OCI-LY1 (cell line): ENCODE measurements around the gene PTP4A1.

ENCODE experiments used
- CTCF ChIP-seq: fragments of 200-600 bp; sonication (generic), shearing (Covaris generic); IDR thresholded peaks from 2 replicates; pipeline ENCODE4 v1.5.1; 2017; ENCODE audit warnings: mild to moderate bottlenecking, antibody characterized with exemption, low read length, moderate library complexity, mixed read lengths
- EZH2 ChIP-seq: fragments of 200-600 bp; sonication (generic), shearing (Covaris generic); IDR thresholded peaks from 2 replicates; pipeline ENCODE4 v1.8.0; 2017; ENCODE audit warnings: borderline replicate concordance, mixed run types, mild to moderate bottlenecking, antibody characterized with exemption, low read length, moderate library complexity, mixed read lengths

GRCh38 chr6:63576985-63577712 is 4.9 kb downstream of the PTP4A1 start:
- TF ChIP-seq CTCF (no peak), EZH2 (no peak)
